H9 (cell line): ENCODE measurements around the gene LZTS3. TPM values are rescaled to one million over a fixed set of nuclear protein-coding genes. Genes with fewer than 3 reads are reported as not detected.

Source experiments
- DNase-seq: peaks from one replicate; pipeline ENCODE4 v3.0.0-alpha.2; 2017
- H2AFZ ChIP-seq: one replicate; pipeline ENCODE4 v1.6.1; 2013; ENCODE audit warnings: mild to moderate bottlenecking, low read length, control low read depth, moderate library complexity
- H2AK5ac ChIP-seq: 2 replicates; pipeline ENCODE4 v1.6.1; 2013; ENCODE audit warnings: low read length, control low read depth, mixed read lengths; ENCODE audit not compliant: insufficient read length
- H2BK120ac ChIP-seq: one replicate; pipeline ENCODE4 v1.6.1; 2013; ENCODE audit warnings: low read depth, mild to moderate bottlenecking, low read length, control low read depth, inconsistent platforms; ENCODE audit not compliant: poor library complexity, severe bottlenecking
- H2BK12ac ChIP-seq: 2 replicates; pipeline ENCODE4 v1.6.1; 2013; ENCODE audit warnings: low read length, control low read depth, mixed read lengths, low read depth; ENCODE audit not compliant: insufficient read length
- H2BK15ac ChIP-seq: 2 replicates; pipeline ENCODE4 v1.6.1; 2013; ENCODE audit warnings: low read depth, low read length, control low read depth
- H2BK20ac ChIP-seq: one replicate; pipeline ENCODE4 v1.6.1; 2013; ENCODE audit warnings: low read depth, mild to moderate bottlenecking, low read length, control low read depth, inconsistent platforms; ENCODE audit not compliant: poor library complexity, severe bottlenecking
- H2BK5ac ChIP-seq: 2 replicates; pipeline ENCODE4 v1.6.1; 2013; ENCODE audit warnings: low read length, control low read depth, mixed read lengths; ENCODE audit not compliant: insufficient read length
- H3K14ac ChIP-seq: 2 replicates; pipeline ENCODE4 v1.6.1; 2013; ENCODE audit warnings: low read length, control low read depth; ENCODE audit not compliant: insufficient read depth
- H3K18ac ChIP-seq: 2 replicates; pipeline ENCODE4 v1.6.1; 2013; ENCODE audit warnings: low read depth, mild to moderate bottlenecking, mixed read lengths, low read length, control low read depth; ENCODE audit not compliant: insufficient read length
- H3K23ac ChIP-seq: 2 replicates; pipeline ENCODE4 v1.6.1; 2013; ENCODE audit warnings: low read length, control low read depth, mixed read lengths, low read depth; ENCODE audit not compliant: insufficient read length
- H3K23me2 ChIP-seq: 2 replicates; pipeline ENCODE4 v1.6.1; 2013; ENCODE audit warnings: low read depth, mild to moderate bottlenecking, mixed read lengths, low read length, control low read depth; ENCODE audit not compliant: insufficient read length, poor library complexity, severe bottlenecking
- H3K27ac ChIP-seq: 2 replicates; pipeline ENCODE4 v1.5.1; 2013; ENCODE audit warnings: low read length, control low read depth, mixed read lengths, low read depth; ENCODE audit not compliant: insufficient read length
- H3K27me3 ChIP-seq: 2 replicates; pipeline ENCODE4 v1.6.1; 2013; ENCODE audit warnings: low read length, control low read depth, inconsistent platforms; ENCODE audit not compliant: insufficient read depth
- H3K4ac ChIP-seq: 2 replicates; pipeline ENCODE4 v1.6.1; 2013; ENCODE audit warnings: low read depth, mild to moderate bottlenecking, control low read depth, inconsistent platforms, low read length, moderate library complexity
- H3K4me1 ChIP-seq: 2 replicates; pipeline ENCODE4 v1.6.1; 2013; ENCODE audit warnings: low read length, control low read depth, inconsistent platforms; ENCODE audit not compliant: insufficient read depth
- H3K4me2 ChIP-seq: 2 replicates; pipeline ENCODE4 v1.6.1; 2013; ENCODE audit warnings: low read length, control low read depth, mixed read lengths; ENCODE audit not compliant: insufficient read length, insufficient read depth
- H3K56ac ChIP-seq: 2 replicates; pipeline ENCODE4 v1.6.1; 2013; ENCODE audit warnings: low read depth, mild to moderate bottlenecking, mixed read lengths, low read length, control low read depth; ENCODE audit not compliant: insufficient read length
- H3K79me1 ChIP-seq: 2 replicates; pipeline ENCODE4 v1.6.1; 2013; ENCODE audit warnings: low read depth, mild to moderate bottlenecking, moderate library complexity, low read length, control low read depth, inconsistent platforms; ENCODE audit not compliant: insufficient read depth, poor library complexity, severe bottlenecking
- H3K79me2 ChIP-seq: 2 replicates; pipeline ENCODE4 v1.6.1; 2013; ENCODE audit warnings: low read length, control low read depth, inconsistent platforms; ENCODE audit not compliant: insufficient read depth
- H3K9ac ChIP-seq: 2 replicates; pipeline ENCODE4 v1.6.1; 2013; ENCODE audit warnings: low read length, control low read depth, mixed read lengths; ENCODE audit not compliant: insufficient read length; ENCODE audit errors: extremely low read depth
- H3K9me3 ChIP-seq: one replicate; pipeline ENCODE4 v1.6.1; 2013; ENCODE audit warnings: low read depth, low read length, inconsistent platforms; ENCODE audit not compliant: control insufficient read depth
- H3T11ph ChIP-seq: one replicate; pipeline ENCODE4 v1.6.1; 2013; ENCODE audit warnings: mild to moderate bottlenecking, low read length, control low read depth, inconsistent platforms
- H4K20me1 ChIP-seq: one replicate; pipeline ENCODE4 v1.6.1; 2013; ENCODE audit not compliant: control insufficient read depth, insufficient read length, insufficient read depth
- H4K5ac ChIP-seq: 2 replicates; pipeline ENCODE4 v1.6.1; 2013; ENCODE audit warnings: low read depth, mild to moderate bottlenecking, mixed read lengths, low read length, control low read depth; ENCODE audit not compliant: insufficient read length
- H4K8ac ChIP-seq: replicated peaks from 2 replicates; pipeline ENCODE4 v1.6.1; 2013; ENCODE audit warnings: low read length, control low read depth, mixed read lengths, low read depth; ENCODE audit not compliant: insufficient read length
- H4K91ac ChIP-seq: 2 replicates; pipeline ENCODE4 v1.6.1; 2013; ENCODE audit warnings: low read depth, mild to moderate bottlenecking, moderate library complexity, mixed read lengths, low read length, control low read depth; ENCODE audit not compliant: insufficient read length
- H3K27ac Mint-ChIP-seq, 3 experiments: 2 replicates in 2 of 3; 3 replicates in 1 of 3; pipeline ENCODE4 v1.8.0; 2020 to 2021; ENCODE audit warnings: mixed read lengths in 3 of 3, mild to moderate bottlenecking in 1 of 3, moderate library complexity in 1 of 3
- H3K27me3 Mint-ChIP-seq: 2 replicates; pipeline ENCODE4 v1.8.0; 2021; ENCODE audit warnings: low read depth, mild to moderate bottlenecking, moderate library complexity, mixed read lengths
- H3K36me3 Mint-ChIP-seq, 3 experiments: 2 replicates in 2 of 3; 3 replicates in 1 of 3; pipeline ENCODE4 v1.8.0; 2020 to 2021; ENCODE audit warnings: low read depth in 3 of 3, mixed read lengths in 3 of 3; ENCODE audit not compliant: insufficient read depth in 1 of 3
- H3K4me1 Mint-ChIP-seq, 2 experiments: 2 replicates each; pipeline ENCODE4 v1.8.0; 2020; ENCODE audit warnings: mixed read lengths in 2 of 2
- H3K4me3 Mint-ChIP-seq, 2 experiments: 2 replicates in 1 of 2; 3 replicates in 1 of 2; pipeline ENCODE4 v1.8.0; 2020 to 2021; ENCODE audit warnings: mild to moderate bottlenecking in 2 of 2, mixed read lengths in 2 of 2, moderate library complexity in 1 of 2
- H3K9me3 Mint-ChIP-seq, 2 experiments: 2 replicates in 1 of 2; 3 replicates in 1 of 2; pipeline ENCODE4 v1.8.0; 2020; ENCODE audit warnings: mild to moderate bottlenecking in 2 of 2, mixed read lengths in 2 of 2, moderate library complexity in 1 of 2
- WGBS: extraction: QIAGEN DNeasy Blood & Tissue Kit; methylation state at CpG from one replicate; pipeline ENCODE4 v1.1.7; 2013; ENCODE audit warnings: missing lambda C conversion rate, low lambda C conversion rate, mixed read lengths; ENCODE audit not compliant: insufficient read length; ENCODE audit errors: extremely low coverage; 5-methylcytosine and 5-hydroxymethylcytosine counted together
- total RNA-seq: library from RNA; stranded (reverse); gene quantifications from 2 replicates; pipeline ENCODE4 v1.2.1, GENCODE V29; 2021
- TF ChIP-seq, protein P1 (sequence below): fragments of 200-600 bp; sonication (generic); conservative IDR thresholded peaks from 3 replicates; pipeline ENCODE4 v1.8.0; 2021; ENCODE audit warnings: antibody characterized with exemption, mild to moderate bottlenecking

Gene LZTS3
- total RNA-seq, 1 experiment from 2014 or later: 20.8 TPM

- H2BK15ac ChIP-seq: no peak overlapping the region
- Mint-ChIP-seq H3K27me3 (peaks cover 2% of the 10 kb centered on the region), H3K4me1 (no peaks in the 10 kb centered on the region), H3K9me3 (peaks cover 33 to 41% of the 10 kb centered on the region in 2 experiments), H3K36me3 (peaks cover 39 to 54% (median 49%) of the 10 kb centered on the region in 3 experiments), H3K4me3 (no peak overlapping the region), H3K27ac (no peak overlapping the region; a peak in 1 of 7 replicates)
- H3T11ph ChIP-seq: no peak overlapping the region
- WGBS: no CpG with 5 or more reads among the region's 11 CpGs
- no peaks in the 10 kb centered on the region for H3K4me1 ChIP-seq
- H2BK12ac ChIP-seq: no peak overlapping the region
- no peak overlapping the region for H3K14ac ChIP-seq
- H3K27me3 ChIP-seq: no peaks in the 10 kb centered on the region
- no peak overlapping the region for H2BK20ac ChIP-seq
- H3K18ac ChIP-seq: no peak overlapping the region
- no peak overlapping the region for H4K5ac ChIP-seq
- H3K4me2 ChIP-seq: no peak overlapping the region
- DNase-seq: no peak
- no peaks in the 10 kb centered on the region for H4K20me1 ChIP-seq
- H3K27ac ChIP-seq: no peak overlapping the region
- no peak overlapping the region for H2AFZ ChIP-seq
- no peak overlapping the region for H2AK5ac ChIP-seq
- no peaks in the 10 kb centered on the region for H3K79me1 ChIP-seq
- TF ChIP-seq, protein P1, sequence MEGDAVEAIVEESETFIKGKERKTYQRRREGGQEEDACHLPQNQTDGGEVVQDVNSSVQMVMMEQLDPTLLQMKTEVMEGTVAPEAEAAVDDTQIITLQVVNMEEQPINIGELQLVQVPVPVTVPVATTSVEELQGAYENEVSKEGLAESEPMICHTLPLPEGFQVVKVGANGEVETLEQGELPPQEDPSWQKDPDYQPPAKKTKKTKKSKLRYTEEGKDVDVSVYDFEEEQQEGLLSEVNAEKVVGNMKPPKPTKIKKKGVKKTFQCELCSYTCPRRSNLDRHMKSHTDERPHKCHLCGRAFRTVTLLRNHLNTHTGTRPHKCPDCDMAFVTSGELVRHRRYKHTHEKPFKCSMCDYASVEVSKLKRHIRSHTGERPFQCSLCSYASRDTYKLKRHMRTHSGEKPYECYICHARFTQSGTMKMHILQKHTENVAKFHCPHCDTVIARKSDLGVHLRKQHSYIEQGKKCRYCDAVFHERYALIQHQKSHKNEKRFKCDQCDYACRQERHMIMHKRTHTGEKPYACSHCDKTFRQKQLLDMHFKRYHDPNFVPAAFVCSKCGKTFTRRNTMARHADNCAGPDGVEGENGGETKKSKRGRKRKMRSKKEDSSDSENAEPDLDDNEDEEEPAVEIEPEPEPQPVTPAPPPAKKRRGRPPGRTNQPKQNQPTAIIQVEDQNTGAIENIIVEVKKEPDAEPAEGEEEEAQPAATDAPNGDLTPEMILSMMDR: no peak
- H2BK120ac ChIP-seq: no peak overlapping the region
- H3K79me2 ChIP-seq: no peaks in the 10 kb centered on the region
- no peak overlapping the region for H3K56ac ChIP-seq
- no peak overlapping the region for H3K23ac ChIP-seq
- H3K9ac ChIP-seq: no peak overlapping the region
- no peaks in the 10 kb centered on the region for H3K23me2 ChIP-seq
- H3K9me3 ChIP-seq: peaks cover 6% of the 10 kb centered on the region
- no peak overlapping the region for H4K91ac ChIP-seq
- no peak overlapping the region for H3K4ac ChIP-seq
- H4K8ac ChIP-seq: no peak overlapping the region
- no peak overlapping the region for H2BK5ac ChIP-seq
These were observed 52.0 kb downstream of the LZTS3 start for GRCh38 chr20:3121271-3121911.
